Cardiac fibroblast (primary cell): Measurements from ENCODE around the gene LGI1.

ENCODE experiments used
- DNase-seq, 2 donors: peaks; one replicate each; pipeline versions ENCODE4 v3.0.0 to v3.0.0-alpha.2; 2010; ENCODE audit warnings: low read depth in 2 of 2
- H3K4me3 ChIP-seq, 2 donors: replicated peaks in 1 of 2; 1 replicate in 1 of 2; 2 replicates in 1 of 2; pipeline ENCODE4 v1.5.1; 2011; ENCODE audit warnings: low read depth in 2 of 2, low read length in 2 of 2, mild to moderate bottlenecking in 2 of 2, moderate library complexity in 1 of 2
- TF ChIP-seq, protein P1 (sequence below): IDR thresholded peaks from one replicate; pipeline ENCODE4 v1.5.1; 2011; ENCODE audit warnings: low read depth, mild to moderate bottlenecking, low read length, inconsistent platforms

Gene LGI1

DNA sequence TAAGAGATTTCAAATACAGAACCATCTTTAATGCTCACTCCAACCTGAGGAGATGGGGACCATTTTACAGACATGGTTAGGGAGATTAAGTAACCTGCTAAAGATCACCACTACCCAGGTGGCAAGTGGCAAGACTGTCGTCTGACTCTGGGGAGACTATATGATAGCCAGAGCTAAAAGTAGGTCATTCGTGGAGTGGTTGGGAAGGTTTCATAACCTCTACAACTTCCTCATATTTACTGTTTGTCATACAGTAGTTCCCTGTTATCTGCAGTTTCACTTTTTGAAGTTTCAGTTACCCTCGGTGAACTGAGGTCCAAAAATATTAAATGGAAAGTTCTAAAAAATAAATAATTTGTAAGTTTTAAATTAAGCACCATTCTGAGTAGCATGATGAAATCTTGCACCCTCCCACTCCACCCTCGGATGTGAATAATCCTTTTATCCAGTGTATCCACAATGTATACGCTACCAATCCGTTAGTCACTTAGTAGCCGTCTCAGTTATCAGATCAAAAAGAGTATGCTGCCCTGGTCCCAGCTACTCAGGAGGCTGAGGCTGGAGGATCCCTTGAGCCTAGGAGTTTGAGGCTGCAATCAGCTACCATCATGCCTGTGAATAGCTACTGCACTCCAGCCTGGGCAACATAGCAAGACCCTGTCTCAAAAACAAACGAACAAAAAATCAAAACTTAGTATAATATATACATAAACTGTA is 14.9 kb upstream of the LGI1 start:
- TF ChIP-seq, protein P1, sequence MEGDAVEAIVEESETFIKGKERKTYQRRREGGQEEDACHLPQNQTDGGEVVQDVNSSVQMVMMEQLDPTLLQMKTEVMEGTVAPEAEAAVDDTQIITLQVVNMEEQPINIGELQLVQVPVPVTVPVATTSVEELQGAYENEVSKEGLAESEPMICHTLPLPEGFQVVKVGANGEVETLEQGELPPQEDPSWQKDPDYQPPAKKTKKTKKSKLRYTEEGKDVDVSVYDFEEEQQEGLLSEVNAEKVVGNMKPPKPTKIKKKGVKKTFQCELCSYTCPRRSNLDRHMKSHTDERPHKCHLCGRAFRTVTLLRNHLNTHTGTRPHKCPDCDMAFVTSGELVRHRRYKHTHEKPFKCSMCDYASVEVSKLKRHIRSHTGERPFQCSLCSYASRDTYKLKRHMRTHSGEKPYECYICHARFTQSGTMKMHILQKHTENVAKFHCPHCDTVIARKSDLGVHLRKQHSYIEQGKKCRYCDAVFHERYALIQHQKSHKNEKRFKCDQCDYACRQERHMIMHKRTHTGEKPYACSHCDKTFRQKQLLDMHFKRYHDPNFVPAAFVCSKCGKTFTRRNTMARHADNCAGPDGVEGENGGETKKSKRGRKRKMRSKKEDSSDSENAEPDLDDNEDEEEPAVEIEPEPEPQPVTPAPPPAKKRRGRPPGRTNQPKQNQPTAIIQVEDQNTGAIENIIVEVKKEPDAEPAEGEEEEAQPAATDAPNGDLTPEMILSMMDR: no peak
- DNase-seq: peak in 1 of 2 donors; percentile 2
- H3K4me3 ChIP-seq: no peak overlapping the region

DNA sequence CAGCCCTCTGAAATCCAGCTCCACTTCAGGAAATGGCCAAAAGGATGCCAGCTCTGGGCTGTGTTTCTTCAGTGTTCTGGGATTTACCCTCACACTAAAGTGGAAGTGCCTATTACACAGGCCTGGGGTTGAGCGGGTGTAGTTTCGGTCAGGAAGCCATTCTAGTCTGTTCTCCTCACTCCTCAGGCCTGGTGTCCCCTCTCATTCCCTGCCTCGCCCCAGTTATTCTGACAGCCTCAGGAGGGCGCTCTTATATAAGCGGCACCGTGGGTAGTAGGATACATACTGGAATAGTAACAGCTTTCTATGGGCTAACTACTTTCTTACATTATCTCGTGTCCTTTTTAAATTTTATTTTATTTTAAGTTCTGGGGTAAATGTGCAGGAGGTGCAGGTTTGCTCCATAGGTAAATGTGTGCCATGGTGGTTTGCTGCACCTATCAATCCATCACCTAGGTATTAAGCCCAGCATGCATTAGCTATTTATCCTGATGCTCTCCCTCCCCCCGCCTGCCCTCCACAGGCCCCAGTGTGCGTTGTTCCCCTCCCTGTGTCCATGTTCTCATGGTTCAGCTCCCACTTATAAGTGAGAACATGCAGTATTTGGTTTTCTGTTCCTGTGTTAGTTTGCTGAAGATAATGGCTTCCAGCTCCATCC is 12.2 kb upstream of the LGI1 start:
- no peak overlapping the region for H3K4me3 ChIP-seq
- peak; percentile 12 to 29 for DNase-seq
- TF ChIP-seq, protein P1: peak; percentile 25

DNA sequence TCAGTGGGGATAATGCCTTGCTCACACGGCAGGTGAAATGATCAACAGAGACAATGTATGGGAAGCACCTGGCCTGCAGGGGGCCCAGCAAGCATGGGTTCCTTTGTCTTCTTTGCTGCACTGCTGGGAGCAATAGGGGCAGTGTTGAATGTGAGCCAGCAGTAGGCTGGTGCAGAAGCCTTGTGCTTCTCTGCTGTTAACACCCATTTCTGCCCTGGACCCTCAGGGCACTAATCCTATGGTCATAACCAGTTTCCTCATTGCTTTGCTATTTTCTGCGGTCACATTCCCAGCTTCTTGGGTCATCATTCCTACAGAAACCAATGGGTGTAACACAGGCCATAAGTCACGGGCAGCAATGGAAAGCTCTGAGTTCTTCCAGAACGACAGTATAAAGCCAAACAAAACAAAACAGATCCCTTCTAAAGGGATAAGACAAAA is 10.9 kb upstream of the LGI1 start:
- TF ChIP-seq, protein P1: peak; percentile 5
- no peak overlapping the region for H3K4me3 ChIP-seq
- peak; percentile 87 to 94 for DNase-seq

DNA sequence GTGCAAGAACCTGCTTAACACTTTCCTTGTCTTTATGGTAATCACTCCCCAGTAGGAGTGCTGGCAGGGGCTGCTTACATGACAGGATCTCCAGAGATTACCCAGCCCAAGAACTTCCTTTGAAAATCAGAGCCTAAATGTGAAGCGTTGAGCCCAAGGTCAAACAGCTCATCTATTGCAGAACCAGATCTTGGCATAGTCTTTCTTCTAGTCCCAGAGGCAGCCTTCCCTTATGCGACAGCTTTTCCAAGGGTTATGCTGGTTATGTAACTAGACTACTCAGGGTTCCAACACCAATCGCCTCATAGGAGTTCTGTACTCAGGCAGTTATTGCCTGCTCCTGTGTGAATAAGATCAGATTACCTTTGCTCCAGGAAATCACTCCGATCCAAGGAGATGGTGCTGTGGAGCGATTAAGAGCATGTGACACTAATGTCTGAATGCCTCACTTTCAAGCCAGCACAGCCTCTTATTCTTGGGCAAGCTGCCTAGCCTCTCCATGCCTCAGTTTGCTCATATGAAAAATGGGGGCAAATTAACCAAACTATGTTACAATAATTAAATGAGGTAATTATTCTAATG is 8.4 kb upstream of the LGI1 start:
- no peak for DNase-seq
- TF ChIP-seq, protein P1: no peak
- H3K4me3 ChIP-seq: no peak overlapping the region

DNA sequence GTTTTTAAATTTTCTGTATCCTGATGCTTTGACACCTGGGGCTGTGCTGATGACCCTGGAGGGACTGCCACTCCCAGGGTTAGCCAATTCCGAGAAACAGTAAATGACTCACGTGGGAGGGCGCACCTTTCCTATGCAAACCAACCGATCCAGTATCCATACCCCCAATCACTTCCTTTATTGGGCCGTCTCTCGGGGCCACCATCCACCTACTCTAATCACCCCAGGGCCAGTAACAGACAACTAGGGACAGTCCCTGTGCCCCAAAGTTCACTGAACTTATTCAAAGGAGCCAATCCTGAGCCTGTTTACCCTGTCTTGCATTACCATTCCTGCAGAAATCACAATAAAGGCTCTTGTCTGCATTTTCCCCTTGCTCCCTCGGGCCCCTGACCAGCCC is 6.6 kb upstream of the LGI1 start:
- no peak overlapping the region for H3K4me3 ChIP-seq
- TF ChIP-seq, protein P1: no peak
- no peak for DNase-seq

DNA sequence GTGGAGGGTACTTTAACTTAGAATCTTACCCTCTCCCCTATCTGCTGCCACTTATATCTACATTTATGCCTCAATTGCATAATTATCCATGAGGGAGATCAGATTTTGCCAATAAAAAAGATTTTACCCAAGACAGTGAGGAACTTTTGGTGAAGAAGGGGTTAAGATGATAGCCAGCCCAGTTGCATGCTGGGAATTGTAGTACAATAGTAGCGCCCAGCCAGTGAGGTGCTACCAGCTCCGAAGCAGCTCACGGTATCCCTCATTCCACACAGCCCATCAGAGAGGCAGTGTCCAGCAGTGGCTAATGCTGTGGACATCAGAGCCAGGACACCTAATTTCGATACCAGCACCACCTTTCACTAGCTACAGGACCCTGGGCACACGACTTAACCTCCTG is 5.9 kb upstream of the LGI1 start:
- H3K4me3 ChIP-seq: no peak overlapping the region
- DNase-seq: peak; percentile 32 to 36
- TF ChIP-seq, protein P1: no peak
